KOPT-K1 (cell line): ENCODE results near the gene RILPL2.
"Not testable (repeated sequence)": the region's sequence is repeated elsewhere in the genome, so short reads cannot be mapped to it uniquely, and the experiment has no call there.

Experiments used
- H3K27ac ChIP-seq: fragments of 200-600 bp; sonication (generic); 2 replicates; pipeline ENCODE4 v1.5.1; 2016; ENCODE audit warnings: antibody characterized with exemption, mild to moderate bottlenecking, low read depth, low read length; ENCODE audit not compliant: poor library complexity, severe bottlenecking
- H3K36me3 ChIP-seq: fragments of 200-600 bp; sonication (generic); 2 replicates; pipeline ENCODE4 v1.5.1; 2017; ENCODE audit warnings: antibody characterized with exemption, mild to moderate bottlenecking, low read length, moderate library complexity; ENCODE audit not compliant: insufficient read depth
- H3K9me3 ChIP-seq: fragments of 200-600 bp; sonication (generic); 2 replicates; pipeline ENCODE4 v1.5.1; 2017; ENCODE audit warnings: antibody characterized with exemption, low read length, mild to moderate bottlenecking; ENCODE audit not compliant: insufficient read depth, poor library complexity, severe bottlenecking

Gene RILPL2

DNA sequence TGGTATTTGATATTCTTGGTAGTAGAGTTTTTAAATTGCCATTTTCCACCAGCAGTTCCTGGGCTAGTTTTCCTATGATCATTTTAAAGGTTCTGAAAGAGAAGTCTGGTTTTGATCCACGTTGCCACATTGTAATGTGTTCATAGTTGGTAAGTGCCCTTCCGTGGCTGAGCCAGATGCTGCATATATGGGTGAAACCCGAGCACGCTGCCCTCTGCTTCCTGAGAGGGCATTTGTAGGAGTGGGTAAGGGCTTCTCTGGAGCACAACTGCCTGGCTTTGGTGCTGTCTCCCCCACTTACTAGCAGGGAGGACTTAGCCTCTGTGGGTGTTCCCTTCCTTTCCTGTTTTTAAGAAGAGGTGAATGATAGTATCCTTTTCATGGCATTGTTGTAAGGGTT is 28.6 kb upstream of the RILPL2 start:
- Histone ChIP-seq H3K9me3 (no peaks in the 10 kb centered on the region), H3K36me3 (peaks cover 31% of the 10 kb centered on the region), H3K27ac (no peak overlapping the region)

DNA sequence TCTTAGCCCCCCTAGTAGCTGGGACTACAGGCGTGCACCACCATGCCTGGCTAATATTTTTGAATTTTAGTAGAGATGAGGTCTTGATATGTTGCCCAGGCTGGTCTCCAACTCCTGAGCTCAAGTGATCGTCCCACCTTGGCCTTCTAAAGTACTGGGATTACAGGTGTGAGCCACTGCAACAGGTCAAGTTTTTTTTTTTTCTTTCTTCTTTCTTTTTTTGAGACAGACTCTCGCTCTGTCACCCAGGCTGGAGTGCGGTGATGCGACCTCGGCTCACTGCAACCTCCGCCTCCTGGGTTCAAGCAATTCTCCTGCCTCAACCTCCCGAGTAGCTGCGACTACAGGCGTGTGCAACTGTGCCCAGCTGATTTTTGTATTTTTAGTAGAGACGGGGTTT is 26.7 kb upstream of the RILPL2 start:
- H3K36me3 ChIP-seq = peaks cover 31% of the 10 kb centered on the region; the same call in 1 of the 2 replicates
- not testable (repeated sequence) for H3K27ac ChIP-seq, H3K9me3 ChIP-seq

DNA sequence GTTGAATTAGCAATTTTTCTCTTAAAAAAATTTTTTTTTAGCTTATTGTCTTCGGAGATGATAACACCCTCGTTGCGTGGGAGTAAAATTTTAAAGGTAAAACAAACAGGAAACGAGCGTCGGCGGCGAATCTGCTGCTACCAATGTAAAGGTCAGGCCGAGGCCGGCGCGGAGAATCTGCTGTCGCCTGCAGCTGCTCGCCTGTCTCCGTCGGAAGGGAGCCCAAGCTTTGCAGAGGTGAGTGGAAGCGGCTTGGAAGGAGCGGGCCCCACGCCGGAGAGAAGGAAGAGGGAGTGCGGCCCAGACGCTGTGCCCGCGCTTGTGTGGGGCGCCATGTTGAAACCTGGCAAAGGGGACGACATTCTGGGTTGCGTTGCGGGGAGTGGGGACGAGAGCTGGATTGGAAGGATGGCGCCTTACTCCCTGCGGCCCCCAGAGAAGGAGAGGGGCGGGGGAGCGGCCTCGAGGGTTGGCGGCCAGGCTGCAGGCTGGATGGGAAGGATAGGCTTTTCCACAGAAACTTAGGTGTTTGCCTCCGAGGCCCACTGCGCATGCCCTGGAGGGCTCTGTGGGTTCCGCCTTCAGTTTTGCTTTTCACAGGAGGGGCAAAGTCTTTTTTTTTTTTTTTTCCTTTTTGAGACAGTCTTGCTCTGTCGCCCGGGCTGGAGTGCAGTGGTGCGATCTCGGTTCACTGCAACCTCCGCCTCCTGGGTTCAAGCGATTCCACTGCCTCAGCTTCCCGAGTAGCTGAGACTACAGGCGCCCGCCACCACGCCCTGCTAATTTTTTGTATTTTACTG is 21.7 kb upstream of the RILPL2 start, which contains the start of gene SNRNP35:
Gene SNRNP35 (plus strand): TSS at position 160 of the 800 bp plus-strand sequence. CDS start 7,402 bp downstream, outside the sequence.
- H3K9me3 ChIP-seq = no peaks in the 10 kb centered on the region
- H3K27ac ChIP-seq = peak within 1 kb of the TSS; percentile 96
- no peaks in the 10 kb centered on the region for H3K36me3 ChIP-seq

GRCh38 chr12:123453165-123453564 is 16.7 kb upstream of the RILPL2 start:
- H3K27ac ChIP-seq = no peak overlapping the region
- H3K36me3 ChIP-seq = no peaks in the 10 kb centered on the region
- H3K9me3 ChIP-seq = no peaks in the 10 kb centered on the region

DNA sequence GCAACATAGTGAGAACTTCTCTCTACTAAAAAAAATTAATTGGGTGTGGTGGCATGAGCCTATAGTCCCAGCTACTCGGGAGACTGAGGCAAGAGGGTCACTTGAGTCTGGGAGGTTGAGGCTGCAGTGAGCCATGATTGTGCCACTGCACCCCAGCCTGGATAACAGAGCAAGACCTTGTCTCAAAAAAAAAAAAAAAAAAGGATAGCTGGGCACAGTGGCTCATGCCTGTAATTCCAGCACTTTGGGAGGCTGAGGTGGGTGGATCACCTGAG is 15.7 kb upstream of the RILPL2 start:
- not testable (repeated sequence) for H3K9me3 ChIP-seq, H3K27ac ChIP-seq, H3K36me3 ChIP-seq

- H3K36me3 ChIP-seq = no peaks in the 10 kb centered on the region
- H3K27ac ChIP-seq = no peak overlapping the region
- H3K9me3 ChIP-seq = no peaks in the 10 kb centered on the region
Measured at GRCh38 chr12:123450636-123451035, 14.2 kb upstream of the RILPL2 start.

- Histone ChIP-seq H3K36me3 (no peaks in the 10 kb centered on the region), H3K9me3 (no peaks in the 10 kb centered on the region), H3K27ac (no peak overlapping the region)
Measured at GRCh38 chr12:123449856-123450255, 13.4 kb upstream of the RILPL2 start.

- no peak overlapping the region for H3K27ac ChIP-seq
- no peaks in the 10 kb centered on the region for H3K36me3 ChIP-seq
- no peaks in the 10 kb centered on the region for H3K9me3 ChIP-seq
Measured at GRCh38 chr12:123449249-123449733, 12.8 kb upstream of the RILPL2 start.

DNA sequence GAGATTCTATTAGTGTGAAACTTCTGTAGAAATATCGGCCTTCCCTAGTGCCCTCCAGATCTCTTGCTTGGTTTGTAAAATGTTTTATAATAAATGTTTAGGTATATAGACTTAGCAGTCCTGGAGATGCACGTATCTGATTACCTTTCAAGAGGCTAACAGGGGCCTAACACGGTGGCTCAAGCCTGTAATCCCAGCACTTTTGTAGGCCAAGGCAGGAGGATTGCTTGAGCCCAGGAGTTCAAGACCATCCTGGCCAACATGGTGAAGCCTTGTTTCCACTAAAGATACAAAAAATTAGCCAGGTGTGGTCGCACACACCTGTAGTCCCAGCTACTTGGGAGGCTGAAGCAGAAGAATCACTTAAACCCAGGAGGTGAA is 9.8 kb upstream of the RILPL2 start:
- Histone ChIP-seq H3K9me3 (no peaks in the 10 kb centered on the region), H3K36me3 (no peaks in the 10 kb centered on the region), H3K27ac (no peak overlapping the region)

DNA sequence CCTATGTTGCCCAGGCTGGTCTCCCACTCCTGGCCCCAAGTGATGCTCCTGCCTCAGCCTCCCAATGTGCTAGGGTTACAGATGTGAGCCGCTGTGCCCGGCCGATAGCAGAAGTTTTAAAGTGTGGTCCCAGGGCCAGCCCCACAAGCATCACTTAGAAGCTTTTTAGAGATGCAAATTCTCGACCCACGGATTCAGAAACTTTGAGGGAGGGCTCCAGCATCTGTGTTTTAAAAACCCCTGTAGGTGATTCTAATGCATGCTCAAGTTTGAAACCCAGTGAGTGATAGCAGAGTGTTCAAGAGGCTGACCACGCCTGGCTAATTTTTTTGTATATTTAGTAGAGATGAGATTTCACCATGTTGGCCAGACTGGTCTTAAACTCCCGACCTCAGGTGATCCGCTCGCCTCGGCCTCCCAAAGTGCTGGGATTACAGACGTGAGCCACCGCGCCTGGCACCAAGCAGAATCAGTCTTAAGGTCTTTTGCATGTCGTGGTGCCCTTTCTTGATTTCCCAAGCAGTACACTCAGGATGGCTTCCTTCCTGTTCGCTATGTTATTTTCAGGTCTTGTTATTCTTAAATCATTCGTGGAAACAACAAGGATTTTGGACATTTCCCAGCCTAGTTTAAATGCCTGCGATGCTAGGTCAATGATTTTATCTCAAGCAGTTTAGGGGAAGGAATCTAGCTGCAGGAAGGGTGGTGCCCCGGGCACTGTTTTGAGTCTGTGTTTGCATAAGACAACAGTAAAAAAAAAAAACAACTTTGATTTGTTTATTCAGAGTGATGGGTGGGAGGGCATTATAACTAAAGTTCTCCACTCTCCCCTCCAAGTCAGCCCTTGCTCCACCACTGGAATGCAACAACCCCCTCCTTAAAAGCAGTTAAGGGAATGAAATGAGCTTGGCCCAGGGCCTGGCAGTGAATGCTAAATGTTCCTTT is 9.2 kb upstream of the RILPL2 start:
- H3K36me3 ChIP-seq = no peaks in the 10 kb centered on the region
- no peaks in the 10 kb centered on the region for H3K9me3 ChIP-seq
- no peak overlapping the region for H3K27ac ChIP-seq

DNA sequence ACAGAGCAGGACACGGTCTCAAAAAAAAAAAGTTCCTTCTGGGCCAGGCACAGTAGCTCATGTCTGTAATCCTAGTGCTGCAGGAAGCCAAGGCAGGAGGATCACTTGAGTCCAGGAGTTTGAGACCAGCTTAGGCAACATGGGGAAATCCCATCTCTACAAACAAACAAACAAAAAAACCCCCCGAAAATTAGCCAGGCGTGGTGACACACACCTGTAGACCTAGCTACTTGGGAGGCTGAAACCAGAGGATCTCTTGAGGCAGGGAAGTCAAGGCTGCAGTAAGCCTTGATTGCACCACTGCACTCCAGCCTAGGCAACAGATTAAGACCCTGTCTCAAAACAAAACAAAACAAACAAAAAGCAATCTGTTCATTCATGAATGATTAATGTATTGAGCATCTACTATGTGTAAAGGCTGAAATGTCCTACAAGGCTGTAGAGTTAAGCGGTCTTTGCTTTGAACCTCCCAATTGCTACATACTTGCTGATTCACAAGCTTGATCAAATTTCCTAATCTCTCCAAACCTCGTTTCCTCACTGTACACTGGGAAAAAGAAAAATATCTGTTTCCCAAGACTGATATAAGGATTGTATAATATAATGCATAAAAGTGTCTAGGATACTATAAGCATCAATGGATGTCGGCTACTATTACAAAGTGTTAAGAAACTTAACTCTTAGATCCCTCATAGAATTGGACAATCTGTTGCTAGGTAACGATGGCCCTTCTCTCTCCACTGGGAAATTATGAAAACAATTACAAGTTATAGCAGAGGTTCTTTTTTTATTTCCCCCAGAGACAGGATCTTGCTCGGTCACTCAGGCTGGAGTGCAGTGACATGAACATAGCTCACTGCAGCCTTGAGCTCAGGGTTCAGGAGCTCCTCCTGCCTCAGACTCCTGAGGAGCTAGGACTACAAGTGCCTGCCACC is 7.9 kb upstream of the RILPL2 start:
- Histone ChIP-seq H3K9me3 (no peaks in the 10 kb centered on the region), H3K27ac (no peak overlapping the region), H3K36me3 (no peaks in the 10 kb centered on the region)

DNA sequence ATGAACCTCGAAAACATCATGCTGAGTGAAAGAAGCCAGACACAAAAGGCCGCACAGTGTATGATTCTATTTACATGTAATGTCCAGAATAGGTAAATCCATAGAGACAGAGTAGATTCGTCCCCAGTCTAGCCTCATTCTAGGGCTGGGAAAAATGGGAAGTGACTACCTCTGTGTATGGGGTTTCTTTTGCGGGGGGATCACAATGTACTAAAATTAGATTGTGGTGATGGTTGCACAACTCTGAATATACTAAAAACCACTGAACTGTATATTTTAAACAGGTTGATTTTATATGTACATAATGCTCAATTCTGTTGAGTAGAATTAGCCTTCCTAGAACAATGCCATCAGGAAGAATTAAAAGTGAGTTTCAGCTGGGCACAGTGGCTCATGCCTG is 6.3 kb upstream of the RILPL2 start:
- Histone ChIP-seq H3K9me3 (no peaks in the 10 kb centered on the region), H3K36me3 (no peaks in the 10 kb centered on the region), H3K27ac (no peak overlapping the region)

- H3K27ac ChIP-seq = no peak overlapping the region
- no peaks in the 10 kb centered on the region for H3K9me3 ChIP-seq
Measured at GRCh38 chr12:123441523-123442164, 5.2 kb upstream of the RILPL2 start.

DNA sequence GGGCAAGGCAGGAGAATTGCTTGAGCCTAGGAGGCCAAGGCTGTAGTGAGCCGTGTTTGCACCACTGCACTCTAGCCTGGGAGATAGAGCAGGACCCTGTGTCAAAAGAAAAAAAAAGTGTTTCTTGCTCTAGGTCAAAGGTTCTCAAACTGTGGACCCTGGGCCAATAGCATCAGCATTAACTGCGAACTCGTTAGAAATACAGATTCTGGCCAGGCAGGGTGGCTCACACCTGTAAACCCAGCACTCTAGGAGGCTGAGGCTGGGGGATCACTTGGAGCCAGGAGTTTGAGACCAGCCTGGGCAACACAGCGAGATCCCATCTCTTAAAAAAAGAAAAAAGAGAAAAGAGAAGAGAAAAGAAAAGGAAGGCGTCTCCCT is 858 bp downstream of the RILPL2 start:
- no peaks in the 10 kb centered on the region for H3K9me3 ChIP-seq
- peak overlapping the region; percentile 73 for H3K27ac ChIP-seq
- H3K36me3 ChIP-seq = peaks cover 7% of the 10 kb centered on the region; the same call in 1 of the 2 replicates

More at GRCh38 chr12:123441523-123442164, 5.2 kb upstream of the RILPL2 start:
- H3K36me3 ChIP-seq = no peaks in the 10 kb centered on the region
